ENCODE measurements around the gene SIPA1.

SIPA1 gene

GRCh38 chr11:65651339-65651588 lies 13.4 kb downstream of the SIPA1 start:
- no peak overlapping the region for H3K9ac ChIP-seq (ENCODE audit: low read length)
- H3K27me3 ChIP-seq (replicated peaks; ENCODE audit: control insufficient read depth, insufficient read depth, low read length) = no peaks in the 10 kb centered on the region
- no peak overlapping the region for H3K4me3 ChIP-seq (ENCODE audit: low read length)
- peaks cover 22% of the 10 kb centered on the region for H3K4me1 ChIP-seq (ENCODE audit: control insufficient read depth, insufficient read depth, low read length)
- H3K36me3 ChIP-seq (ENCODE audit: control insufficient read depth, insufficient read depth, low read length, severe bottlenecking) = peaks cover 25% of the 10 kb centered on the region
- no peaks in the 10 kb centered on the region for H3K9me3 ChIP-seq (ENCODE audit: control insufficient read depth, low read length)
- no peak for DNase-seq (ENCODE audit: low read depth)

- Histone ChIP-seq H3K4me1 (ENCODE audit: control insufficient read depth, insufficient read depth, low read length) (peaks cover 22% of the 10 kb centered on the region), H3K4me3 (ENCODE audit: low read length) (peak overlapping the region; percentile 71), H3K9ac (ENCODE audit: low read length) (peak overlapping the region; percentile 59), H3K27me3 (replicated peaks; ENCODE audit: control insufficient read depth, insufficient read depth, low read length) (no peaks in the 10 kb centered on the region), H3K36me3 (ENCODE audit: control insufficient read depth, insufficient read depth, low read length, severe bottlenecking) (peaks cover 29% of the 10 kb centered on the region), H3K9me3 (ENCODE audit: control insufficient read depth, low read length) (no peaks in the 10 kb centered on the region)
- DNase-seq (ENCODE audit: low read depth) = no peak
Measured at GRCh38 chr11:65651589-65652510, 13.9 kb downstream of the SIPA1 start.

GRCh38 chr11:65652511-65653228 lies 14.8 kb downstream of the SIPA1 start:
- Histone ChIP-seq H3K4me3 (ENCODE audit: low read length) (peak overlapping the region; percentile 71), H3K9ac (ENCODE audit: low read length) (peak overlapping the region; percentile 83), H3K27me3 (replicated peaks; ENCODE audit: control insufficient read depth, insufficient read depth, low read length) (no peaks in the 10 kb centered on the region), H3K9me3 (ENCODE audit: control insufficient read depth, low read length) (no peaks in the 10 kb centered on the region), H3K36me3 (ENCODE audit: control insufficient read depth, insufficient read depth, low read length, severe bottlenecking) (peaks cover 37% of the 10 kb centered on the region), H3K4me1 (ENCODE audit: control insufficient read depth, insufficient read depth, low read length) (peaks cover 22% of the 10 kb centered on the region)
- peak; percentile 96 for DNase-seq (ENCODE audit: low read depth)

- no peaks in the 10 kb centered on the region for H3K27me3 ChIP-seq (replicated peaks; ENCODE audit: control insufficient read depth, insufficient read depth, low read length)
- no peak for DNase-seq (ENCODE audit: low read depth)
- H3K4me3 ChIP-seq (ENCODE audit: low read length) = peak overlapping the region; percentile 71
- peak overlapping the region; percentile 83 for H3K9ac ChIP-seq (ENCODE audit: low read length)
- H3K9me3 ChIP-seq (ENCODE audit: control insufficient read depth, low read length) = no peaks in the 10 kb centered on the region
- H3K36me3 ChIP-seq (ENCODE audit: control insufficient read depth, insufficient read depth, low read length, severe bottlenecking) = peaks cover 45% of the 10 kb centered on the region
- peaks cover 22% of the 10 kb centered on the region for H3K4me1 ChIP-seq (ENCODE audit: control insufficient read depth, insufficient read depth, low read length)
Measured at GRCh38 chr11:65653229-65654225, 15.6 kb downstream of the SIPA1 start.

- Histone ChIP-seq H3K27me3 (replicated peaks; ENCODE audit: control insufficient read depth, insufficient read depth, low read length) (no peaks in the 10 kb centered on the region), H3K4me3 (ENCODE audit: low read length) (no peak overlapping the region), H3K36me3 (ENCODE audit: control insufficient read depth, insufficient read depth, low read length, severe bottlenecking) (peaks cover 57% of the 10 kb centered on the region), H3K9ac (ENCODE audit: low read length) (peak overlapping the region; percentile 11), H3K9me3 (ENCODE audit: control insufficient read depth, low read length) (no peaks in the 10 kb centered on the region), H3K4me1 (ENCODE audit: control insufficient read depth, insufficient read depth, low read length) (peaks cover 22% of the 10 kb centered on the region)
- no peak for DNase-seq (ENCODE audit: low read depth)
Measured at GRCh38 chr11:65654375-65655349, 16.8 kb downstream of the SIPA1 start.

- Histone ChIP-seq H3K27me3 (replicated peaks; ENCODE audit: control insufficient read depth, insufficient read depth, low read length) (no peaks in the 10 kb centered on the region), H3K4me3 (ENCODE audit: low read length) (no peak overlapping the region), H3K36me3 (ENCODE audit: control insufficient read depth, insufficient read depth, low read length, severe bottlenecking) (peaks cover 65% of the 10 kb centered on the region), H3K9ac (ENCODE audit: low read length) (no peak overlapping the region), H3K9me3 (ENCODE audit: control insufficient read depth, low read length) (no peaks in the 10 kb centered on the region), H3K4me1 (ENCODE audit: control insufficient read depth, insufficient read depth, low read length) (peaks cover 22% of the 10 kb centered on the region)
- no peak for DNase-seq (ENCODE audit: low read depth)
Measured at GRCh38 chr11:65655570-65656332, 17.9 kb downstream of the SIPA1 start.

GRCh38 chr11:65657426-65657825 lies 19.5 kb downstream of the SIPA1 start:
- no peak for DNase-seq (ENCODE audit: low read depth)
- peaks cover 72% of the 10 kb centered on the region for H3K36me3 ChIP-seq (ENCODE audit: control insufficient read depth, insufficient read depth, low read length, severe bottlenecking)
- H3K4me1 ChIP-seq (ENCODE audit: control insufficient read depth, insufficient read depth, low read length) = peaks cover 26% of the 10 kb centered on the region
- H3K4me3 ChIP-seq (ENCODE audit: low read length) = no peak overlapping the region
- no peak overlapping the region for H3K9ac ChIP-seq (ENCODE audit: low read length)
- no peaks in the 10 kb centered on the region for H3K27me3 ChIP-seq (replicated peaks; ENCODE audit: control insufficient read depth, insufficient read depth, low read length)
- no peaks in the 10 kb centered on the region for H3K9me3 ChIP-seq (ENCODE audit: control insufficient read depth, low read length)

- H3K27me3 ChIP-seq (replicated peaks; ENCODE audit: control insufficient read depth, insufficient read depth, low read length) = no peaks in the 10 kb centered on the region
- peaks cover 72% of the 10 kb centered on the region for H3K36me3 ChIP-seq (ENCODE audit: control insufficient read depth, insufficient read depth, low read length, severe bottlenecking)
- H3K9me3 ChIP-seq (ENCODE audit: control insufficient read depth, low read length) = no peaks in the 10 kb centered on the region
- no peak for DNase-seq (ENCODE audit: low read depth)
- no peak overlapping the region for H3K4me3 ChIP-seq (ENCODE audit: low read length)
- no peak overlapping the region for H3K9ac ChIP-seq (ENCODE audit: low read length)
- peaks cover 19% of the 10 kb centered on the region for H3K4me1 ChIP-seq (ENCODE audit: control insufficient read depth, insufficient read depth, low read length)
Measured at GRCh38 chr11:65658174-65659021, 20.5 kb downstream of the SIPA1 start.

GRCh38 chr11:65660038-65660437 lies 22.1 kb downstream of the SIPA1 start:
- Histone ChIP-seq H3K27me3 (replicated peaks; ENCODE audit: control insufficient read depth, insufficient read depth, low read length) (no peaks in the 10 kb centered on the region), H3K4me1 (ENCODE audit: control insufficient read depth, insufficient read depth, low read length) (peaks cover 22% of the 10 kb centered on the region), H3K36me3 (ENCODE audit: control insufficient read depth, insufficient read depth, low read length, severe bottlenecking) (peaks cover 60% of the 10 kb centered on the region), H3K4me3 (ENCODE audit: low read length) (no peak overlapping the region), H3K9ac (ENCODE audit: low read length) (peak overlapping the region; percentile 51), H3K9me3 (ENCODE audit: control insufficient read depth, low read length) (no peaks in the 10 kb centered on the region)
- no peak for DNase-seq (ENCODE audit: low read depth)

All from adipocyte (in vitro differentiated cells).